T47D (cell line): ENCODE data around the gene YPEL5.

Source experiments
- DNase-seq, 2 experiments: peaks; one replicate each; pipeline versions ENCODE4 v3.0.0 to v3.0.0-alpha.2; 2011 to 2012; ENCODE audit warnings: low read depth in 1 of 2, low spot score in 1 of 2
- JUND ChIP-seq: IDR thresholded peaks from 2 replicates; pipeline ENCODE4 v1.6.1; 2012; ENCODE audit warnings: low read depth
- in situ Hi-C: cut with HindIII; loops from 2 replicates; pipeline ENCODE4 v1.10.0; 2016; ENCODE audit warnings: low sequenced_read_pairs, low pct_unique_long_range_greater_than_20kb

YPEL5 gene

DNA sequence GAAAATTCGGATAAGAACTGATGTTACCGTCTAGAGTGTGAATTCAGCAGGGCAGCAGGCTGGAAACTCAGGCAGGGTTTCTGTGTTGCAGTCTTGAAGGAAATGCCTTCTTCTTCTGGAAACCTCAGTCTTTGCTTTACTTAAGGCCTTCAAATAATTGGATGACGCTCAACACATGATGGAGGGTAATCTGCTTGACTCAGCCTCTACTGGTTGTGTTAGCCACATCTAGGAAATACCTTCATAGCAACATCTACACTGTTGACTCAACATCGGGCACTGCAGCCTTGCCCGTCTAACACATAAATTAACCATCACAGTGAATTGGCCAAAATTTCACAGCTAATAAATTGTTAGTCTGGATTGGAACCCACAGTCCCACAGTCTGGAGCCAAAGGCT, 37.2 kb downstream of the YPEL5 start:
- TF ChIP-seq JUND: no peak
- no peak for DNase-seq
- in situ Hi-C loops: no loop called here

DNA sequence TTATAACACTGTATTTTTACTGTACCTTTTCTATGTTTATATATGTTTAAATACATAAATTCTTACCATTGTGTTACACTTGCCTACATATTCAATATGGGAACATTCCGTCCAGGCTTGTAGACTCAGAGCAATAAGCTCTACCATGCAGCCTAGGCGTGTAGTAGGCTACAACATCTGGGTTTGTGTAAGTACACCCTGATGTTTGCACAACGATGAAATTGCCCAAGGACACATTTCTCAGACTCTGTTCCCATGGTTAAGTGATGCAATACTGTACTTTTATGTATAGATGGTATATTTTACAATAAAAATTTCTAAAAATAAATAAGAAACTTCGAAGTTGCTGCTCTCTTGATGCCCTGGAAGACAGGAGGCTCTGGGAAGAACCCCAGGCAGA, 38.4 kb downstream of the YPEL5 start:
- in situ Hi-C loops: no loop called here
- DNase-seq: peak in 1 of 2 experiments; percentile 14
- no peak for TF ChIP-seq JUND

DNA sequence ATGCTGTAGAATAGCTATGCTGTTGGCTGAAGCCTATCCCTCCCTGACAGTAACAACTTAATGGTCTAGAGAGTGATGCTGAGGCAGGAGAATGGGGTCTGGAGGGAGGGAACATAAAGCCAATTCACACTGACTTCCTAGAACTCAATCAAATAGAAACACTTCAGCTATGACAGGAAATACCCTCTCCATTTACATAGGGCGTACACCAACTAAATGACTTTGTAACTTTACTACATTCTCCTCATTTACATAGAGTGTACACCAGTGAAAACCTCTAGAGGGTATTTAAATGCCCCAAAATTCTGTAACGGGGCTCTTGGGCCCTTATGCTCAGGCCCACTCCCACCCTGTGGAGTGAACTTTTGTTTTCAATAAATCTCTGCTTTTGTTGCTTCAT, 41.5 kb downstream of the YPEL5 start:
- in situ Hi-C loops: no loop called here
- TF ChIP-seq JUND: no peak
- no peak for DNase-seq

DNA sequence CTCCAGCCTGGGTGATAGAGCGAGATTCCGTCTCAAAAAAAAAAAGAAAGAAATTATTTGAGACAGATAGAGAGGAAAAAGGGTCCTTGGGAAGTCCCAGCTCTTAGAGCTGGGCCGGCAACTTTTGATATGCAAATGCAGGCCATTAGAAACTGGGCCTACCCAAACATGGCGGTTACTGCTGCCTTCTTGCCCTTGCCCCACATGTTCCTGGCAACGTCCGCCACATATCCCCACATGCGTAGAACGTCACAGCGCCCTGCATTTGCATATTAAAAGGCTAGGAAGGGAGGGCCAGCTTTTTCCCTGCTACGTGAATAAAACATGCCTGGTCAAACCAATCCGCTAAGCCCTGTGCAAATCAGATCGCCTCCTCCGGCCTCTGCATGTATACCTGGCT, 43.8 kb downstream of the YPEL5 start:
- no peak for DNase-seq

DNA sequence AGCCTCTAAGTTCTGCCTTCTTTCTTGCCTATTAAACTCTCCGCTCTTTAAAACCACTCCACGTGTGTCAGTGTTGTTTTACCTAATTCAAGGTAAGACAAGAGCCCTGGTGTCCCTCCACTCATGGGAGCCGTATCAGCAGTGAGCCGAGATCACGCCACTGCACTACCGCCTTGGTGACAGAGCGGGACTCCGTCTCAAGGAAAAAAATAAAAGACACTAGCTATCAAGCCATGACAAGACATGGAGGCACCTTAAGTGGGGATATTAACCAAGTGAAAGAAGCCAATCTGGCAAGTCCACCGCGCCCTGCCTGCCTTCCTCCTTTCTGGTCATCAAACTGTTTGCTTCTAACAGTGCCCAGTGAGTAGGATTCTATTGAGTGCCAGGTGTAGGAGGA, 44.3 kb downstream of the YPEL5 start:
- no peak for TF ChIP-seq JUND
- no peak for DNase-seq
- in situ Hi-C loops: no loop called here

More for the DNA sequence above, 43.8 kb downstream of the YPEL5 start:
- in situ Hi-C loops: no loop called here
- TF ChIP-seq JUND: no peak

DNA sequence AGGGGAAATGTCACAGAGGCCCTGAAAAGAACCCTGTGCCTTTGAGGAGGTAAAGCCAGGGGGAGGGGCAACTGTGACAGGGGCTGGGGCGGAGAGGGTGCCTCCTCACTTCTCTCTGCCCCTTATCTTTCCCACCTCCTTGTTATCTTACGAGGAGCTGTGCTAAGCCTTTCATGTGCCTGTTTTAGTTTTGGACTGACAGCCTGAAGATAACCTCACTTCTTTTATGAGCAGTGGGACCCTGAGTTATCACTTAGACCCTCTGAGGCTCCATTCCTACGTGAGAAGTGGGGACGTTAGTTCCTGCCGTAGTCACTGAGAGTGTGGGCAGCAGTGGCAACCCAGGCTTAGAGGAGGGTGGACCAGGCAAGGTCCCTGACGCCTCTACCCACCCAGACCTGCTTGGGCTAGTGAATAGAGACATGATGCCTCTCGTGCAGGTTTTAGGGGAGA, 45.0 kb downstream of the YPEL5 start:
- TF ChIP-seq JUND: no peak
- in situ Hi-C loops: no loop called here
- DNase-seq: no peak

DNA sequence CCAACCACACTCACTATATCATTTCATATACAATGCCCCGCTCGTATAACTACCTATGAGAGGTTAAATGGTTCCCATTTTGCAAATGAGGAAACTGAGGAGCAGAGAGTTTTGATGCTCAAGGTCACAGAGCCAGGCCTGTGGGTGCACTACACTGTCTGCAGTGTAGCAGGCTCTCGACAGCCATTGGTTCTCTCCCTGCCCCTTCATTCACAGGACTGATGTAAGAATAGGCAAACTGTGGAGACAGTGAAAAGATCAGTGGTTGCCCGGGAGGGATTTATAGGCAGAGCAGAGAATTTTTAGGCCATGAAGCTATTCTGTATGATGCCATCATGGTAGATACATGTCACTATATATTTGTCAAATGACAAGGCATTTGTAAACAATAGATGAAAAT, 45.5 kb downstream of the YPEL5 start:
- DNase-seq: no peak
- TF ChIP-seq JUND: no peak
- in situ Hi-C loops: no loop called here

DNA sequence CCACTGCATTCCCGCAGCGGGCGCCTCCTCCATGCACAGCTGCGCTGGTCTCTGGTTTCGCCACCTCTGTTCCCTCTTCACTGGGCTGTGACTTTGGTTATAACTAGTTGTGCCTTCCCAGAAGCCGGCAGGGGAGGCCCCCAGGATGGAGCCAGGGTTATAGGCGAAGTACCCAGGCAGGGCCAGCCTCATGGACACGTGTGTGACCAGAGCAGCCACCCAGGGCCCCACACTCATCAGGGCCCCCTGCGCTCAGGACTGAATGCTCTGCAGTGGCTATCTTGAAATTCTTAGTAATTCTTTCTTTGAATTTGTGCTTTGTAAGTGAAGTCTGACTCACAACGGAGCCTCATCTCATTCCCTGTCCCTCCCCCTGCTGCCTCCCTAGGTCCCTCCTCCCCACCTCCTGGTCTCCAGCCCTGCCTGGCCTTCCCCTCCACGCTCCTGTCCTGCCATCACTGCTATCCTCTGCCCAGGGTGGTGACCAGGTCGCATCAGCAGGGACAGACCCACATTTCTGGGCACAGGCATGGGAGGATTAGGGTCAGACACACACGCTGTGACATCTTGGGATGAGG, 46.4 kb downstream of the YPEL5 start:
- in situ Hi-C loops: no loop called here
- DNase-seq: no peak

DNA sequence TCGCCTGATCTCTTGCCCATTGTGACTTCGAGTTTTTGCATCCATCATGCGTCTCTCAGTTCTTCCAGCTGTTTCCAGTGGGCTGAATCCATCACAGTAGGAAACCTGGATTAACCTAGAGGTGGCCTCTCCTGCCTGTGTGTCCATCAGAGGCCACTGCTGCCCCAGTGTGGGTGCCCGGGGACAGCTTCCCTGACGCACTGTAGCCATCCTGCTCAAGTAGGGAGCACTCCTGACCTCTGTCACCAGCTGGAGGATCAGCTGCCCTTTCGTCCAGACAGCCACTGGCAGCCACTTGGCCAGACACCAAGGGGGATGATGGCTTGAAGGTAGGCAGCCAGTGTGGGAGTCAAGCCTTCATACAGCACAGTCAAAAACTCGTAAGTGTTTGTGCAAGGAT, 47.6 kb downstream of the YPEL5 start:
- no peak for DNase-seq
- no peak for TF ChIP-seq JUND
- in situ Hi-C loops: no loop called here

More for the DNA sequence above, 46.4 kb downstream of the YPEL5 start:
- no peak for TF ChIP-seq JUND

DNA sequence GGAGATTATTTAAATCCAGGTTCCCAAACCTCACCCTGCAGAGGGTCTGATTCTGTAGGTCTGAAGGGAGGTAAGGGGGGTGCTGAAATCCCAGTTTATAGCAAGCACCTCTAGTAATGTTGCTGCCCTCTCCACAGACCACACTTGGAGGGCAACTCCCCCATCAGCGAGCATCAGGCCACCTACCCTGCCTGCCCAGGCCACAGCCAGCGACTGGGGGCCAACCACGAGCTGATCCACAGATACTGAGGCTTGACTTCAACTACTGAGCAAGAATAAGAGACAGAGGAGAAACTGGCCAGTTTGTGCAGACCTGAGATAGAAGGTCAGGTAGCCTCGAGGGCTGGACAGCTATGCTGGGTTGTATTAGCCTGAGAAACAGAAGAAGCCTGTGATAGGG, 48.2 kb downstream of the YPEL5 start:
- in situ Hi-C loops: no loop called here
- TF ChIP-seq JUND: no peak
- no peak for DNase-seq

DNA sequence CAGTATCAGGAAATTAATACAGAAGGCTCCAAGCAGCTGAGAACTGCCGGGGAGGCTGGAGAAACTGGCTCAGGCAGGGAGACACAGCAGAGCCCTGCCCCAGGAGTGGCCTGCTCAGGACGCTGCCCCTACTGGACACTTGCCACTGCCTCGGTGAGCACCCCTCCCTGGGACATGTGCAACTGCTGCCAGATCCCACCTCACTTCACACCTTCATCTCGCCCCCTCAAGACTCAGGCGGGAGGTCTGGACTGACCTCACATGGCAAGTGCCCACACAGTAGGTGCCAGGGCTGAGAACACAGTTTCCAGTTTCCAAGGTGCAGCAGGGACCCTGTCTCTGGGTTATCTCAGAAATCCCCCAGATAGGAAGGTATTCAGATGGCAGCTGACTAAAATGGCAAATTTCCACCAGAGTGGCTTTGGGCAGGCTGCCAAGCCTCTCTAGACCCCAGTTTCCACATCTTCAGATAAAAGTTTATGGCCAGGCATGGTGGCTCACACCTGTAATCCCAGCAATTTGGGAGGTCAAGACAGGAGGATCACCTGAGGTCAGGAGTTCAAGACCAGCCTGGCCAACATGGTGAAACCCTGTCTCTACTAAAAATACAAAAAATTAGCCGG, 50.9 kb downstream of the YPEL5 start:
- DNase-seq: no peak
- in situ Hi-C loops: no loop called here

DNA sequence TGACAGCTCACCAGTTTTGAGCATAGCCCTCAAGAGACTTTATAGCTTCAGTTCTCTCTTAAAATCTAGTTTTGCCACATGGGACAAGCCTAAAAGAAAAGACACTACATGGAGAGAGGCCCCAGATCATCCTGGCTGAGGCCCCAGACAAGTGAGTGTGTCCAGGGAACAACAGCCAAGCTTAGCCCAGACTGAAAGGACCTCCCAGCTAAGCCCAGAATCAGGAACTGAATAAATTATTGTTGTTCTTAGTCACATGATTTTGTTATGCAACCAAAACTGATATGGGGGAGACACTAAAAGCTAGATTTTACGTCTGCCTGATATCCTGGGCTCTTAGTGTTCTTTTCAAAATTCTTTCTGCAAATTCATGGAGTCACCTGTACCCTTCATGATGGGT, 55.2 kb downstream of the YPEL5 start:
- no peak for DNase-seq
- in situ Hi-C loops: no loop called here
- no peak for TF ChIP-seq JUND

More for the DNA sequence above, 50.9 kb downstream of the YPEL5 start:
- TF ChIP-seq JUND: no peak

DNA sequence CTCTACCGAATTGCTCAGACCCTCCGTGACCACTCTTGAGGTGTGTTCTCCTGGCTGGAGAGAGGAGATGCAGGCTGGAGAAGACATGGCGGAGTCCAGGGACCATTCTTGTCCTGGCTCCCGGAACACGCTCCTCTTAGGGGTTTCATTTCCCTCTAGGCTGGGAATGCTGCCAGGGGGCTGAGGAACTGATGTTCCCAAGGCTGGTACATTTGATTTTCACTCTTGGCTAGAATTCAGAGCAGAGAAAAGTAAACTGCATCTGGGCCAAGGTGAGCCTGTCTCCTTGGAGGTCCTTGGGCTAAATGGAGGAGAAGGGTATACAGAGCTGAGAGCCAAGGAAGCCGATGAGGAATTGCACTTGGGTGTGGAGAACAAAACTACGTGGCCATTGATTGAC, 56.3 kb downstream of the YPEL5 start:
- no peak for TF ChIP-seq JUND
- no peak for DNase-seq
- in situ Hi-C loops: no loop called here

DNA sequence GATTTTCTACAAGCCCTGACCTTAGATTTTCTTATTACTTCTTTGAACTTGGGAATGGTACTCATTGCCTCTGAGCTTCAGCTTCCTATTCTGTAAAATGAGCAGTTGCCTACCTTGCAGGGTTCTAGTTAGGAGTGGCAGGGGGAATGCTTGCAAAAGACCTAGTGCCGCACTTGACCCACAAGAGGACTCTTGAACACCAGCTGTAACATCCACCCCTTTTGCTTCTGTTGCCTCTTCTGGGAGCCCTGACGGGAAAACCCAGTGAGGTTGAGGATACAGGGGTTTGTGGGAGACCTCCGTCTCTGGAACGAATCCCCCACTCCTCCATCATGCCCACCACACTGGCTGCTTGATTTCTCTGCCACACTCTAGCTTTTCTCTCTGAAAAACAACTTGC, 57.5 kb downstream of the YPEL5 start:
- in situ Hi-C loops: no loop called here
- no peak for DNase-seq
- no peak for TF ChIP-seq JUND
